Measurements from ENCODE around the gene USP32. TPM values are rescaled to one million over a fixed set of nuclear protein-coding genes. Genes with fewer than 3 reads are reported as not detected.

USP32 gene
- total and polyA plus RNA-seq, 2 donors (not counting 3 experiments of a cell fraction or from before 2014, with no cell fraction given) = 15.7 to 52.9 TPM

DNA sequence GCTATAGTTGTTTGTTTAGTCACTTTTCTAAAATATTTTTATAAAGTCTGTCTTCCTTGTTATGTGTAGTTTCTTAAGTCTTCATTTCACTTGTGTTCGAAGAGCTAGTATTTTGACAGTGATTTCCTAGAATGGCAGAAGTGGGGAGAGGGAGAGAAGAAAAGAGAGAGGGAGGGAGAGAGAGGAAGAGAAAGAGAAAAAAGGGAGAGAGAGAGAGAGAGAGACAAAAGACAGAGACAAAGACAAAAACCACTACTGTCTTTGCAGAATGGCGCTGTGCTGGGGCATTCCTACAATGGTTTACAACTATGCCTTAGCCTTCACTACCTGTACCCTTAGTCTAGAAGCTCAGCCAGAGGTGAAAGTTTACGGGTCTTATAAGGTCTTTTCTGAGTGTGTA lies 151.6 kb downstream of the USP32 start:
- no peaks in the 10 kb centered on the region for H3K4me1 ChIP-seq (ENCODE audit: control insufficient read depth, extremely low read depth, insufficient read depth, low read length)
- H2AFZ ChIP-seq (ENCODE audit: low read depth, low read length) = no peak overlapping the region
- ChIA-PET POLR2A (no interaction called here), CTCF (interaction anchor here (6.7 kb wide), 1 partner anchor 9 kb away, joined by 37 read pairs; no protein-coding TSS in a partner anchor)
- H3K79me2 ChIP-seq (ENCODE audit: control insufficient read depth, insufficient read depth, low read length) = no peaks in the 10 kb centered on the region
- intact Hi-C loops (cut with micrococcal nuclease) (no loop called here), dilution Hi-C loops (cut with MboI; ENCODE audit: extremely low pct_ligation_motif_present, low sequenced_read_pairs) (no loop called here)
- no peaks in the 10 kb centered on the region for H3K27me3 ChIP-seq (ENCODE audit: control insufficient read depth in 2 of 2, insufficient read depth in 2 of 2, low read length in 2 of 2)
- BruUV-seq (replicated peaks) = no TSS peak
- no peak overlapping the region for H3K9ac ChIP-seq (replicated peaks; ENCODE audit: extremely low read depth, insufficient read depth, low read length)
- no peaks in the 10 kb centered on the region for H3K9me3 ChIP-seq (replicated peaks; ENCODE audit: control insufficient read depth, insufficient read depth, low read length)
- no peaks in the 10 kb centered on the region for H3K9me1 ChIP-seq (replicated peaks; ENCODE audit: control insufficient read depth, extremely low read depth, insufficient read depth, low read length)
- H3K27ac ChIP-seq (ENCODE audit: insufficient read depth, low read depth, low read length) = no peak overlapping the region
- no peak for FAIRE-seq
- no peaks in the 10 kb centered on the region for H4K20me1 ChIP-seq (replicated peaks; ENCODE audit: control insufficient read depth, extremely low read depth, insufficient read depth, low read length)
- peaks cover 0 to 3% of the 10 kb centered on the region in 2 experiments for H3K36me3 ChIP-seq (ENCODE audit: control insufficient read depth in 2 of 2, extremely low read depth in 1 of 2, insufficient read depth in 2 of 2, low read length in 2 of 2)
- no peak overlapping the region for H3K4me2 ChIP-seq (ENCODE audit: insufficient read depth, low read length)
- no peak overlapping the region for H3K4me3 ChIP-seq (replicated peaks in 1 of 3; ENCODE audit: insufficient read depth in 1 of 3, low read depth in 1 of 3, low read length in 3 of 3)
- no peak for DNase-seq (ENCODE audit: low read depth, low spot score)
- TF ChIP-seq GATA2 (IDR thresholded peaks at IDR 0.05; ENCODE audit: insufficient read depth, insufficient read length, low read depth, low read length) (no peak), MYC (IDR thresholded peaks at IDR 0.05; ENCODE audit: low read depth, low read length) (no peak), JUN (IDR thresholded peaks at IDR 0.05; ENCODE audit: borderline replicate concordance, insufficient read depth, insufficient read length, low read depth) (no peak), POLR2AphosphoS5 (IDR thresholded peaks at IDR 0.05; ENCODE audit: insufficient read depth, low read depth, low read length) (no peak), EZH2 (IDR thresholded peaks at IDR 0.05; ENCODE audit: borderline replicate concordance, low read depth, low read length, severe bottlenecking) (no peak), FOS (IDR thresholded peaks at IDR 0.05; ENCODE audit: borderline replicate concordance, insufficient read depth, low read length) (no peak), POLR2A (IDR thresholded peaks at IDR 0.05; ENCODE audit: low read depth, low read length) (no peak)
- TF ChIP-seq, protein P1, sequence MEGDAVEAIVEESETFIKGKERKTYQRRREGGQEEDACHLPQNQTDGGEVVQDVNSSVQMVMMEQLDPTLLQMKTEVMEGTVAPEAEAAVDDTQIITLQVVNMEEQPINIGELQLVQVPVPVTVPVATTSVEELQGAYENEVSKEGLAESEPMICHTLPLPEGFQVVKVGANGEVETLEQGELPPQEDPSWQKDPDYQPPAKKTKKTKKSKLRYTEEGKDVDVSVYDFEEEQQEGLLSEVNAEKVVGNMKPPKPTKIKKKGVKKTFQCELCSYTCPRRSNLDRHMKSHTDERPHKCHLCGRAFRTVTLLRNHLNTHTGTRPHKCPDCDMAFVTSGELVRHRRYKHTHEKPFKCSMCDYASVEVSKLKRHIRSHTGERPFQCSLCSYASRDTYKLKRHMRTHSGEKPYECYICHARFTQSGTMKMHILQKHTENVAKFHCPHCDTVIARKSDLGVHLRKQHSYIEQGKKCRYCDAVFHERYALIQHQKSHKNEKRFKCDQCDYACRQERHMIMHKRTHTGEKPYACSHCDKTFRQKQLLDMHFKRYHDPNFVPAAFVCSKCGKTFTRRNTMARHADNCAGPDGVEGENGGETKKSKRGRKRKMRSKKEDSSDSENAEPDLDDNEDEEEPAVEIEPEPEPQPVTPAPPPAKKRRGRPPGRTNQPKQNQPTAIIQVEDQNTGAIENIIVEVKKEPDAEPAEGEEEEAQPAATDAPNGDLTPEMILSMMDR (IDR thresholded peaks at IDR 0.05; ENCODE audit: extremely low read depth in 1 of 2, insufficient read depth in 1 of 2, low read depth in 1 of 2, low read length in 2 of 2) = no peak
- TF ChIP-seq, protein P2, sequence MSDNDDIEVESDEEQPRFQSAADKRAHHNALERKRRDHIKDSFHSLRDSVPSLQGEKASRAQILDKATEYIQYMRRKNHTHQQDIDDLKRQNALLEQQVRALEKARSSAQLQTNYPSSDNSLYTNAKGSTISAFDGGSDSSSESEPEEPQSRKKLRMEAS (IDR thresholded peaks at IDR 0.05; ENCODE audit: insufficient read depth, insufficient read length) = no peak

Measured in endothelial cell of umbilical vein (primary cell).